CMK (cell line): ENCODE results near the gene SPRED3.
A peak's percentile ranks its signal among the peaks of the same experiment; 100 is the strongest.
"Not testable (repeated sequence)": the region's sequence is repeated elsewhere in the genome, so short reads cannot be mapped to it uniquely, and the experiment has no call there.

Experiments
- DNase-seq: peaks from one replicate; pipeline ENCODE4 v3.0.0-alpha.2; 2010; ENCODE audit warnings: low read depth

The SPRED3 gene

GRCh38 chr19:38420935-38421334 is 32.4 kb downstream of the SPRED3 start:
- no peak for DNase-seq

GRCh38 chr19:38421856-38422255 is 33.4 kb downstream of the SPRED3 start:
- no peak for DNase-seq

GRCh38 chr19:38422438-38422837 is 33.9 kb downstream of the SPRED3 start:
- DNase-seq = no peak

DNA sequence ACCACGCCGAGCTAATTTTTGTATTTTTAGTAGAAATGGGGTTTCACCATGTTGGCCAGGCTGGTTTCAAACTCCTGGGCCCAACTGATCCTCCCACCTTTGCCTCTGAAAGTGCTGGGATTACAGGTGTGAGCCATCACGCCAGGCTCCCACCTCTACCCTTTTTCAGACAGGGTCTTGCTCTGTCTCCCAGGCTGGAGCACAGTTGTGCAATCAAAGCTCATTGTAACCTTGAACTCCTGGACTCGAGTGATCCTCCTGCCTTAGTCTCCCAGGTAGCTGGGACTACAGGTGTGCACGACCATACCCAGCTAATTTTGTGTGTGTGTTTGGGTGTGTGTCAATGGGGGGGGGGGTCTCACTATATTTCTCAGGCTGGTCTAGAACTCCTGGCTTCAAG is 35.8 kb downstream of the SPRED3 start:
- DNase-seq = no peak

- DNase-seq = no peak
Measured at GRCh38 chr19:38425222-38425809, 36.8 kb downstream of the SPRED3 start.

GRCh38 chr19:38425810-38426466 is 37.4 kb downstream of the SPRED3 start, which contains the start of gene RASGRP4:
Gene RASGRP4 (minus strand): TSS chr19:38426219. CDS start chr19:38426091, 128 bp downstream.
- peak; percentile 93 for DNase-seq

DNA sequence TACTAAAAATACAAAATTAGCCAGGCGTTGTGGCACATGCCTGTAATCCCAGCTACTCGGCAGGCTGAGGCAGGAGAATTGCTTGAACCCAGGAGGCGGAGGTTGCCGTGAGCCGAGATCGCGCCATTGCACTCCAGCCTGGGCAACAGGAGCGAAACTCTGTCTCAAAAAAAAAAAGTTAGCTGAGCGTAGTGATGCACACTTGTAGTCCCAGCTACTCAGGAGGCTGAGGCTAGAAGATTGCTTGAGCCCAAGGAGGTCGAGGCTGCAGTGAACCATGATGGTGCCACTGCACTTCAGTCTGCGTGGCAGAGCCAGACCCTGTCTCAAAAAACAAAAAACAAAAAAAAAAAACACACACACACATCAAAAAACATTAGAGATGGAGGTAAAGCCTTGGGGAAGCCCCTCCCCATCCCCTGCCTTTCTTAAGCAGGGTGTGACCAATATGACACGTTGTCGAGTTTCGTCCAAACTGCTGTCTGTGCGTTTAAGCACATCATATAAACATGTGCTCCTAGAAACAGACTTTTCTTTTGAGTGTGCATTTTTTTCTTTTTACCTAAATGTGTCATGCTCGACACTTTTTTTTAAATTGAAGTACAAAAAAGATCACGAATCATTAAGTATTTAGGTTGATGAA is 38.7 kb downstream of the SPRED3 start:
- not testable (repeated sequence) for DNase-seq

GRCh38 chr19:38429055-38429810 is 40.7 kb downstream of the SPRED3 start:
- DNase-seq = no peak

DNA sequence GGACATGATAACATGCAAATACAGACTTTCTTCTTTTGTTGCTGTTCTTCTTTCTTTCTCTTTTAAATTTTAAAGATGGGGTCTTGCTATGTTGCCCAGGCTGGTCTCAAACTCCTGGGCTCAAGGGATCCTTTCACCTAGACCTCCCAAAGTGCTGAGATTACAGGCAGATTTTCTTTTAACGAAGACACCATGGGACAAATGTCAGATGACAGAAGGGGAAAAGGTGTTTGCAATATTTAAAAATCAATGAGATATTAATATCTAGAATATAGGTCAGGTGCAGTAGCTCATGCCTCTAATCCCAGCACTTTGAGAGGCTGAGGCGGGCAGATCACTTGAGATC is 41.3 kb downstream of the SPRED3 start:
- DNase-seq = no peak

DNA sequence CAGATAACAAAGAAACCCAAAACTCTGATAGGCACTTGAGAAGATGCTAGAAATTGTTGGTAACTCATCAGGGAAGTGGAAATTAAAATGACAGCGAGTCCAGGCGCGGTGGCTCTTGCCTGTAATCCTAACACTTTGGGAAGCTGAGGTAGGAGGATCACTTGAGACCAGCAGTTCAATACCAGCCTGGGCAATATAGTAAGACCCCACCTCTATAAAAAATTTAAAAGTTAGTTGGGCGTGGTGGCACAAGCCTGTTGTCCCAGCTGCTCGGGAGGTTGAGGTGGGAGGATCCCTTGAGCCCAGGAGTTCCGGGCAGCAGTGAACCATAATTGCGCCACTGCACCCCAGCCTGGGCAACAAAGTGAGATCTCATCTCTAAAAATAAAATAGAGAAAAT is 42.4 kb downstream of the SPRED3 start:
- DNase-seq = no peak

GRCh38 chr19:38433268-38433733 is 44.8 kb downstream of the SPRED3 start, which contains the start of gene RYR1:
Gene RYR1 (plus strand): TSS chr19:38433691. CDS start chr19:38433830, 139 bp downstream.
- peak; percentile 58 for DNase-seq

- no peak for DNase-seq
Measured at GRCh38 chr19:38434549-38435051, 46.1 kb downstream of the SPRED3 start.

DNA sequence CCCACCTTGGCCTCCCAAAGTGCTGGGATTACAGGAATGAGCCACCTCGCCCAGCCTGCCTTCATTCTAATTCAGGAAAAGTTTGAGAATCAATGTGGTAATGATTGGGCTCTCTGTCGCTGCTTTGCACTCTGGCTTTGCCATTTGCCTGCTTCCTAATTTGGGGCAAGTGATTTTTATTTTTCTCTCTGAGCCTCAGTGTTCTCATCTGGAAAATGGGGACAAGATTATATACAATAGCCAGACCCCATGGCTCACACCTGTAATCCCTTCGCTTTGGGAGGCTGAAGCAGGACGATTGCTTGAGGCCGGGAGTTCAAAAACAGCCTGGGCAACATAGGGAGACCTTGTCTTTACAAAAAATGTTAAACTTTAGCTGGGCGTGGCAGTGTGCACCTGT is 48.8 kb downstream of the SPRED3 start:
- no peak for DNase-seq

DNA sequence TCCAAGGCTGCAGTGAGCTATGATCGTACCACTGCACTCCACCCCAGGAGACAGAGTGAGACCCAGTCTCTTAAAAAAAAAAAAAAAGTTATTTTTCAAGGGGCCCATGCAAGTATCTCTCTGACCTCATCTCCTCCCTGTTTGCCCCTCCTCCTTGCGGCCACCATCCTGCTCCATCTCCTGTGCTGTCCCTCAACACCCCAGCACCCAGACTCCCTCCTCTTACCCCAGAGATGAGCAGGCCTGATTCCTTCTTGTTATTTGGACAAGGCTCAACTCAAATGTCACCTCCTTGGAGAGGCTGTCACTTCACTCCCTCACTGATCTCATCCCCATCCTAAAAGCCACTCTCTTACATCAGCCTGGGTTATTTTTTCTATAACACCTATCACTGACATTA is 49.4 kb downstream of the SPRED3 start:
- no peak for DNase-seq

DNA sequence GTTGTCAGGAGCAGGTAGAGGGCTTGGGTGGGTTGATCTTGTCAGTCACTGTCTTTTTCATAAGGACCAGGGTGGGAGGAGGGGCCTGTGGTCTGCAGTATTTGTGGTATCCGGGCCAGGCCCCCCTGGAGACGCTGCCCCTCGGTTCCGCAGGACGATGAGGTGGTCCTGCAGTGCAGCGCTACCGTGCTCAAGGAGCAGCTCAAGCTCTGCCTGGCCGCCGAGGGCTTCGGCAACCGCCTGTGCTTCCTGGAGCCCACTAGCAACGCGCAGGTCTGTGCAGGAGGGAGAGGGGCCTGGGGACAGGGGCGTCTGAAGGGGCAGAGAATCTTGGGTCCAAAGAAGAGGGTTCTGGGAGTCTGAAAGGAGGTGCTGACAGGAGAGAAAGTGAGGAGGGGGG is 52.1 kb downstream of the SPRED3 start:
- no peak for DNase-seq

DNA sequence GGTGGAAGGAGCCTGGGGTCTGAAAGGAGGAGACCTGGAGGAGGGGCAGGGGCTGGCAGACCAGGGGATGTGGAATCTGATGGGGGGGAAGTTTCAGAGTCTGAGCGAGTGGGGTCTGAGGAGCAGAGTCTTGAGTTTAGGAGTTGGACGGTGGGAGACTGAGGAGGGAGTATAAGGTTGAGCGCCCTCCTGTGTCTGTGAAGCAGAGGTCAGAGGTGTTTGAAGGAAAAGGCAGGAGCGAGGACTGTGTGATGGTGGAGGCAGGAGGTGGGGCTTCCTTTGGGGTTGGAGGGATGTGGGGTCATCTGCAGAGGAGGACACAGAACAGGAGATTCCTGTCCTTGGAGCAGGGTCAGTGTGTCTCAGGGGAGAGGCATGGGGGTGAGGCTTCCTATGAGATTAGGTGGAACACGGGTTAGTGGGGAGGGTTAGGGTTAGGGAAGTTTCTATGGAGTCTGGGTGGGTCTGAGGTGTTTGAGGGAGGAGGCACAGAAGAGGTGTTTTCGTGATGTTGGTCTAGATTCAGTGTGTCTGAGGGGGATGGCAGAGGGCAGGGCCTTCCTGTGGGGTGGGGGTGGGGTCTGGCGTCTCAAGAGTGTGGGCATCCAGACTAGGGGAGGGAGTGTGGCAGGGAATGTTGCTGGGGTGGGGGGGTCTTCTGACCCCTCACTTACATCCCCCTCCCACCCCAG is 53.3 kb downstream of the SPRED3 start:
- no peak for DNase-seq

DNA sequence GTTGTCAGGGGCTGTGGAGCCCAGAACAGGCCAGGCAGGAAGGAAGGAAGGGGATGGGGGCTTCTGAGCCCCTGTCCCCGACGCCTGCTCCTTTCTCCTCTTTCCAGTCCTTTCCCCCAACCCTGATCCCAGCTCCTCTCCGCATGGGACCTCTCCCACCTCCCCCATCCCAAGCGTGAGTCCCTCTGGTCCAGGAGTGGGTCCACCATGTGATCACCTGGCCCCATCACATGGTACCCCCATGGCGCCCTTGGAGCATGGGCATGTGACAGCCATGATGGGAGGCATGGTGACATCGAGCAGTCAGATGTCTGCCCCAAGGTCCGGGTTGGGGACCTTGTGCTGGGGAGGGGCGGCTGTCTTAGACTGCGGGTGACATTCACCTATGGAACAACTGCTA is 54.2 kb downstream of the SPRED3 start:
- no peak for DNase-seq

- no peak for DNase-seq
Measured at GRCh38 chr19:38443458-38443999, 55.0 kb downstream of the SPRED3 start.

GRCh38 chr19:38444026-38444425 is 55.5 kb downstream of the SPRED3 start:
- no peak for DNase-seq

- no peak for DNase-seq
Measured at GRCh38 chr19:38445362-38445761, 56.9 kb downstream of the SPRED3 start.

- no peak for DNase-seq
Measured at GRCh38 chr19:38448225-38448624, 59.7 kb downstream of the SPRED3 start.
